Progenitor cell of endocrine pancreas (in vitro differentiated cells): ENCODE results near the gene POPDC3. TPM values are rescaled to one million over a fixed set of nuclear protein-coding genes. Genes with fewer than 3 reads are reported as not detected.

Experiments used
- DNase-seq: peaks from one replicate; pipeline ENCODE4 v3.0.0; 2021; ENCODE audit warnings: low spot score; ENCODE audit not compliant: unreplicated experiment
- H3K27ac Mint-ChIP-seq: 2 replicates; pipeline ENCODE4 v1.8.0; 2021; ENCODE audit warnings: mild to moderate bottlenecking, moderate library complexity, mixed read lengths
- H3K27me3 Mint-ChIP-seq: 2 replicates; pipeline ENCODE4 v1.8.0; 2021; ENCODE audit warnings: mixed read lengths
- H3K36me3 Mint-ChIP-seq: 2 replicates; pipeline ENCODE4 v1.8.0; 2022; ENCODE audit warnings: mixed read lengths; ENCODE audit not compliant: insufficient read depth
- H3K4me1 Mint-ChIP-seq: 2 replicates; pipeline ENCODE4 v1.8.0; 2021; ENCODE audit warnings: low read depth, mixed read lengths
- H3K4me3 Mint-ChIP-seq: 2 replicates; pipeline ENCODE4 v1.8.0; 2021; ENCODE audit warnings: low read depth, mild to moderate bottlenecking, moderate library complexity, mixed read lengths
- H3K9me3 Mint-ChIP-seq: 2 replicates; pipeline ENCODE4 v1.8.0; 2021; ENCODE audit warnings: low read depth, mixed read lengths
- total RNA-seq: library from RNA; stranded (reverse); gene quantifications from 2 replicates; pipeline ENCODE4 v1.2.1, GENCODE V29; 2021
- TF ChIP-seq, protein P1 (sequence below): fragments of 200-600 bp; sonication (generic); IDR thresholded peaks from one replicate; pipeline ENCODE4 v1.5.0; 2021; ENCODE audit warnings: antibody characterized with exemption, mild to moderate bottlenecking; ENCODE audit not compliant: unreplicated experiment

POPDC3 gene
- total RNA-seq, 1 donor from 2014 or later: 1.3 TPM

DNA sequence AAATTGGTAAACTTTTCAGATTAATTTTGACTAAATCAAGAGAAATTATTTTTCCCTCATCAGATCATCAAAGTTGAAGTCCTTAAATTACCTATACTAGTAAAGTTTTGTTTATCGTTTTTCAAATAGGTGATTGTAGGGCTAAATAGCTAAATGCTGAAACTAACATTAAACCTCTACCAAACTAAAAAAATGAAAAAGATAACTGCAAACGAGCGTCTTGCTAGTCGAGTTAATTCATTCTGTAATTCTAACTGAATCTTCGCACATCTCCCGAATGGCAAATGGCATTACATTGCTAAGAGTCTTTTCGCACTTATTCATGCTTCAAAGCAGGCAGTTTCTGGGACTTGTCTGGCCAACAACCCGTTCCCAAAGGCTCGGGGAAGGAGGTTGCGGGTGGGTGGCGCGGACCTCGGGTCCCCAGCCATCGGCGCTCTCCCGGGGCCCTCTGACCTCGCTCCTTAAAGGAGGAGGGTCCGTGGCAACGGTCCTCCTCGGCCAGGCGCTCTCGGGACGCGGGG, 43.8 kb downstream of the POPDC3 start:
- no peaks in the 10 kb centered on the region for H3K36me3 Mint-ChIP-seq
- peaks cover 1% of the 10 kb centered on the region for H3K4me1 Mint-ChIP-seq
- H3K27me3 Mint-ChIP-seq: peaks cover 40% of the 10 kb centered on the region
- H3K27ac Mint-ChIP-seq: no peak overlapping the region
- TF ChIP-seq, protein P1, sequence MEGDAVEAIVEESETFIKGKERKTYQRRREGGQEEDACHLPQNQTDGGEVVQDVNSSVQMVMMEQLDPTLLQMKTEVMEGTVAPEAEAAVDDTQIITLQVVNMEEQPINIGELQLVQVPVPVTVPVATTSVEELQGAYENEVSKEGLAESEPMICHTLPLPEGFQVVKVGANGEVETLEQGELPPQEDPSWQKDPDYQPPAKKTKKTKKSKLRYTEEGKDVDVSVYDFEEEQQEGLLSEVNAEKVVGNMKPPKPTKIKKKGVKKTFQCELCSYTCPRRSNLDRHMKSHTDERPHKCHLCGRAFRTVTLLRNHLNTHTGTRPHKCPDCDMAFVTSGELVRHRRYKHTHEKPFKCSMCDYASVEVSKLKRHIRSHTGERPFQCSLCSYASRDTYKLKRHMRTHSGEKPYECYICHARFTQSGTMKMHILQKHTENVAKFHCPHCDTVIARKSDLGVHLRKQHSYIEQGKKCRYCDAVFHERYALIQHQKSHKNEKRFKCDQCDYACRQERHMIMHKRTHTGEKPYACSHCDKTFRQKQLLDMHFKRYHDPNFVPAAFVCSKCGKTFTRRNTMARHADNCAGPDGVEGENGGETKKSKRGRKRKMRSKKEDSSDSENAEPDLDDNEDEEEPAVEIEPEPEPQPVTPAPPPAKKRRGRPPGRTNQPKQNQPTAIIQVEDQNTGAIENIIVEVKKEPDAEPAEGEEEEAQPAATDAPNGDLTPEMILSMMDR: no peak
- peak overlapping the region; percentile 71 for H3K4me3 Mint-ChIP-seq
- DNase-seq: no peak
- H3K9me3 Mint-ChIP-seq: no peaks in the 10 kb centered on the region

DNA sequence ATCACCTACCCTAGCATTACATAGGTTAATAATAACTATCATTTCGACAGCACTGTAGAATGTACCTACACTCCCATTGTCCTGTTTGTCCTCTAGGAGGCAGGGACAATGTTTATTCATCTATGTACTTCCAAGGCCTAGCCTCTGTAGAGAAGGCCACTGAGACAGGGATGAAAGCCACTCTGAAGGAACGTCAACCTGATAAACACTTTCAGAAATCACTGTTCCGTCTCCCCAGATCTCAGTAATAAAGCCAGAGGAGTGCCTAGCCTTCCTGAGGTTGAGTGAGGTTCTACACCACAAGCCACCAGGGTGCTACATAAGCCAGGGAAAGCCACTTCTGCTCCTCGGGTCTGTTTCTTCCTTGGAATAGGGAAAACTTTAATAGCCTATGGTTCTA, 44.8 kb downstream of the POPDC3 start:
- peaks cover 34% of the 10 kb centered on the region for H3K27me3 Mint-ChIP-seq
- peak overlapping the region; percentile 71 for H3K4me3 Mint-ChIP-seq
- H3K9me3 Mint-ChIP-seq: no peaks in the 10 kb centered on the region
- no peak for DNase-seq
- peaks cover 1% of the 10 kb centered on the region for H3K4me1 Mint-ChIP-seq
- H3K27ac Mint-ChIP-seq: no peak overlapping the region
- TF ChIP-seq, protein P1: peak; percentile 27
- H3K36me3 Mint-ChIP-seq: no peaks in the 10 kb centered on the region

DNA sequence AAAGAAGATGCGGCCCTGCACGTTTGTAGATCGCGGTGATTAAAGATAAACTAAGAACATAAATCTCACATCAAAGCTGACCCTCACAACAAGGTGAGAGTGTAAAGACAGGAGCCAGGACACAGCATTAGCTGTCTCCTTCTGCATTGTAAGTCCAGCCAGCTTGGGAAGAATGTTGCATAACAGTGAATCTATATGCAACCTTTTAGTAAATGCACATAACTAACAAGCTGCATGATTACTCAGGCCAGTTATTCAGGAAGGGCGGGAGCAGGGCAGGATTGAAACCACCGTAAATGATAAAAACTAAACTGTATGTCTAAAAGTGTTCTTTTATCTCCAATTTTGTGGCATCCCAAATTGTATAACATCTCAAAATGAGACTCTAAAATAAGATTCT, 57.1 kb downstream of the POPDC3 start:
- peaks cover 4% of the 10 kb centered on the region for H3K36me3 Mint-ChIP-seq
- no peak for DNase-seq
- H3K4me1 Mint-ChIP-seq: no peaks in the 10 kb centered on the region
- TF ChIP-seq, protein P1: no peak
- H3K4me3 Mint-ChIP-seq: no peak overlapping the region
- no peak overlapping the region for H3K27ac Mint-ChIP-seq
- no peaks in the 10 kb centered on the region for H3K27me3 Mint-ChIP-seq
- no peaks in the 10 kb centered on the region for H3K9me3 Mint-ChIP-seq

DNA sequence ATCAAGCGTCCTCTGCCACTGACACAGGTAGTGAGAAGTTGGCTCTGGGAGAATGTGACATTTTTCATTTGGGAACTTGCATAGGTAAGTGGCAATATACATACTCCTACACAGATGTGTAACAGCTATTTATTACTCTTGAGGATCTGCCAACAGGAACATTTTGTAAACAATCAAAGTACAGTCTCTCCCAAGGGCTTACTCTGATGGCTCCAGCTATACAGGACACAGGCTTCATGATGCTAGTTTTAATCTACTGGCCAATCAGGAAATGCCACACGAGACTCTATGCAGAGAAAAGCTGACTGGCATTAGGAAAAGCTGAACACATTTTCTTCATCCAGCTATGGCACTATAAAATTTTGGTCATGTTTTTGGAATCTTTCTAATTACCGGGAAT, 57.8 kb downstream of the POPDC3 start:
- TF ChIP-seq, protein P1: no peak
- H3K4me1 Mint-ChIP-seq: no peaks in the 10 kb centered on the region
- no peak for DNase-seq
- H3K27ac Mint-ChIP-seq: no peak overlapping the region
- peaks cover 4% of the 10 kb centered on the region for H3K36me3 Mint-ChIP-seq
- no peaks in the 10 kb centered on the region for H3K27me3 Mint-ChIP-seq
- H3K4me3 Mint-ChIP-seq: no peak overlapping the region
- H3K9me3 Mint-ChIP-seq: no peaks in the 10 kb centered on the region

DNA sequence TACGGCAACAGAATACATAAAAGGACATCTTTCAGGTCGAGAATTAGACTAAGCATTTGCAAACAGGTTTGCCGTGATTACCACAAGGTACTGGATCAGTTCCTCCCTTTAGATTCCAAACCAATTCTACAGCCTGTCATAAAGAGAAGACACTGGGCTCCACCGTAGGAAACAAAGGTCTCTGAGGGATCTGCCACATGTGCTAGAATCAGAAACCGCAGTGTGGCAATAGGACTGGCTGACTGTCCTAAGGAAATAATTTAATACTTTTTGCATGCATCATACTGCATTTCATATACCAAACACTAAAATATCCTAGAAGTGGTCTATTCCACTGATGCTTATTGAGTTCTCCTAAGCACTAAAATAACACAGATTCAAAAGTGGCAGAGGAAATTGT, 59.2 kb downstream of the POPDC3 start:
- peaks cover 7% of the 10 kb centered on the region for H3K36me3 Mint-ChIP-seq
- H3K4me3 Mint-ChIP-seq: no peak overlapping the region
- no peak for DNase-seq

More for the DNA sequence above, 59.2 kb downstream of the POPDC3 start:
- Mint-ChIP-seq H3K4me1 (peaks cover 4% of the 10 kb centered on the region), H3K27me3 (no peaks in the 10 kb centered on the region), H3K27ac (no peak overlapping the region), H3K9me3 (no peaks in the 10 kb centered on the region)
- TF ChIP-seq, protein P1: no peak
